IMR-90 (cell line): ENCODE measurements around the gene UNC13C. TPM values are rescaled to one million over a fixed set of nuclear protein-coding genes. Genes with fewer than 3 reads are reported as not detected.

Source experiments
- ATAC-seq: fragments of 200-7000 bp; cut with Tn5 transposase; 2 replicates; pipeline ENCODE4 v1.9.1; 2020; ENCODE audit warnings: low read depth, mild to moderate bottlenecking, moderate library complexity
- BruUV-seq: library from RNA; stranded (reverse); fragments of 400-500 nt; replicated peaks from 2 replicates; lab custom pipeline; 2021; lab: Mats Ljungman, UMichigan
- CTCF ChIA-PET: fragments of 300-600 bp; formaldehyde crosslinking; extraction: SDS; loops from one replicate; lab custom pipeline; 2021; ENCODE audit warnings: antibody characterized with exemption; lab: Yijun Ruan, JAX
- POLR2A ChIA-PET: fragments of 300-600 bp; sonication (Branson Sonifier 250); formaldehyde crosslinking; loops from one replicate; lab custom pipeline; 2022; ENCODE audit warnings: antibody characterized with exemption; ENCODE audit not compliant: unreplicated experiment; lab: Charles Lee
- DNase-seq: peaks from one replicate; pipeline ENCODE4 v3.0.0; 2013
- H2AFZ ChIP-seq: replicated peaks from 2 replicates; pipeline ENCODE3; 2013; ENCODE audit warnings: low read length, mild to moderate bottlenecking; ENCODE audit not compliant: poor library complexity
- H2AK5ac ChIP-seq: 2 replicates; pipeline ENCODE4 v1.6.1; 2013; ENCODE audit warnings: low read depth, low read length, inconsistent platforms
- H2AK9ac ChIP-seq: replicated peaks from 2 replicates; pipeline ENCODE3; 2013; ENCODE audit warnings: mild to moderate bottlenecking, low read depth, low read length, moderate library complexity; ENCODE audit not compliant: poor library complexity
- H2BK120ac ChIP-seq: 2 replicates; pipeline ENCODE4 v1.6.1; 2013; ENCODE audit warnings: low read depth, low read length, inconsistent platforms
- H2BK15ac ChIP-seq: 3 replicates; pipeline ENCODE4 v1.6.1; 2013; ENCODE audit warnings: low read depth, low read length, inconsistent platforms
- H2BK20ac ChIP-seq: 2 replicates; pipeline ENCODE4 v1.6.1; 2013; ENCODE audit warnings: low read depth, mild to moderate bottlenecking, inconsistent platforms, low read length, moderate library complexity
- H2BK5ac ChIP-seq: 2 replicates; pipeline ENCODE4 v1.6.1; 2013; ENCODE audit warnings: mild to moderate bottlenecking, low read depth, low read length, inconsistent platforms; ENCODE audit not compliant: poor library complexity, severe bottlenecking
- H3K14ac ChIP-seq: replicated peaks from 2 replicates; pipeline ENCODE4 v1.6.1; 2013; ENCODE audit warnings: low read depth, low read length, inconsistent platforms
- H3K18ac ChIP-seq: 2 replicates; pipeline ENCODE4 v1.6.1; 2013; ENCODE audit warnings: low read depth, low read length, control low read depth
- H3K23ac ChIP-seq: 2 replicates; pipeline ENCODE4 v1.6.1; 2013; ENCODE audit warnings: low read depth, low read length, inconsistent platforms
- H3K27ac ChIP-seq: 2 replicates; pipeline ENCODE4 v1.5.1; 2013; ENCODE audit warnings: mild to moderate bottlenecking, control low read depth, low read length; ENCODE audit not compliant: insufficient read depth
- H3K27me3 ChIP-seq: 2 replicates; pipeline ENCODE4 v1.6.1; 2013; ENCODE audit warnings: low read length; ENCODE audit not compliant: control insufficient read depth, insufficient read depth
- H3K36me3 ChIP-seq: 2 replicates; pipeline ENCODE4 v1.6.1; 2013; ENCODE audit warnings: low read length, mixed read lengths; ENCODE audit not compliant: control insufficient read depth, insufficient read depth
- H3K4ac ChIP-seq: 2 replicates; pipeline ENCODE4 v1.6.1; 2013; ENCODE audit warnings: low read depth, low read length, inconsistent platforms
- H3K4me1 ChIP-seq: 2 replicates; pipeline ENCODE4 v1.6.1; 2013; ENCODE audit warnings: low read length, mixed read lengths; ENCODE audit not compliant: control insufficient read depth, insufficient read depth
- H3K4me2 ChIP-seq: 2 replicates; pipeline ENCODE4 v1.6.1; 2013; ENCODE audit warnings: low read depth, mild to moderate bottlenecking, control low read depth, low read length, moderate library complexity
- H3K4me3 ChIP-seq: 2 replicates; pipeline ENCODE4 v1.5.1; 2013; ENCODE audit warnings: low read depth, mild to moderate bottlenecking, control low read depth, low read length, moderate library complexity; ENCODE audit not compliant: insufficient read depth
- H3K56ac ChIP-seq: 2 replicates; pipeline ENCODE4 v1.6.1; 2013; ENCODE audit warnings: low read length, inconsistent platforms; ENCODE audit not compliant: insufficient read depth; ENCODE audit errors: extremely low read depth
- H3K79me1 ChIP-seq, 2 experiments: 2 replicates each; pipeline ENCODE4 v1.6.1; 2013; ENCODE audit warnings: low read length in 2 of 2, inconsistent platforms in 1 of 2, low read depth in 1 of 2
- H3K9ac ChIP-seq: 2 replicates; pipeline ENCODE4 v1.6.1; 2013; ENCODE audit warnings: low read depth, low read length, control low read depth
- H3K9me1 ChIP-seq: 2 replicates; pipeline ENCODE4 v1.6.1; 2013; ENCODE audit warnings: low read length, inconsistent platforms; ENCODE audit not compliant: insufficient read depth
- H3K9me3 ChIP-seq: 2 replicates; pipeline ENCODE4 v1.6.1; 2013; ENCODE audit warnings: low read length; ENCODE audit not compliant: control insufficient read depth, insufficient read depth
- H4K20me1 ChIP-seq: 2 replicates; pipeline ENCODE4 v1.6.1; 2013; ENCODE audit warnings: low read length, inconsistent platforms; ENCODE audit not compliant: insufficient read depth
- H4K5ac ChIP-seq: 2 replicates; pipeline ENCODE4 v1.6.1; 2013; ENCODE audit warnings: mild to moderate bottlenecking, low read depth, low read length, control low read depth
- H4K8ac ChIP-seq, 2 experiments: 2 replicates each; pipeline ENCODE4 v1.6.1; 2013; ENCODE audit warnings: low read depth in 2 of 2, low read length in 2 of 2, control low read depth in 1 of 2, inconsistent platforms in 1 of 2
- H4K91ac ChIP-seq: 2 replicates; pipeline ENCODE4 v1.6.1; 2013; ENCODE audit warnings: low read depth, low read length, inconsistent platforms; ENCODE audit not compliant: insufficient read depth
- CEBPB ChIP-seq: IDR thresholded peaks from 2 replicates; pipeline ENCODE4 v1.6.1; 2012; ENCODE audit warnings: low read depth, low read length, improper control_type of control experiment
- WGBS, 2 experiments: methylation state at CpG; one replicate each; pipeline versions ENCODE4 v1.1.5 to v1.1.7; 2013; ENCODE audit warnings: missing lambda C conversion rate in 2 of 2; ENCODE audit not compliant: insufficient read length in 1 of 2; ENCODE audit errors: extremely low coverage in 2 of 2; 5-methylcytosine and 5-hydroxymethylcytosine counted together
- dilution Hi-C: fragments of 300-500 bp; cut with HindIII; formaldehyde crosslinking; loops from one replicate; pipeline ENCODE4 v1.14.3; 2018; ENCODE audit warnings: low sequenced_read_pairs; ENCODE audit not compliant: unreplicated experiment
- in situ Hi-C: fragments of 300-500 bp; cut with MboI; formaldehyde crosslinking; loops from 3 replicates; pipeline ENCODE4 v1.14.3; 2019; ENCODE audit warnings: low sequenced_read_pairs, inconsistent platforms, mixed read lengths
- intact Hi-C: fragments of 100-400 bp; cut with micrococcal nuclease; formaldehyde crosslinking; loops from 2 replicates; pipeline ENCODE4 v1.10.0; 2022
- polyA plus RNA-seq, 3 experiments: library from polyadenylated mRNA; depleted of rRNA; stranded (reverse); fragments of >200 nt; gene quantifications; 2 replicates each; pipeline ENCODE4 v1.2.3, GENCODE V29; 2012; ENCODE audit warnings: low replicate concordance in 1 of 3
- total RNA-seq: library from RNA; depleted of rRNA; stranded (reverse); fragments of >200 nt; gene quantifications from 2 replicates; pipeline ENCODE4 v1.2.3, GENCODE V29; 2012

Gene UNC13C
- total and polyA plus RNA-seq, 2 of the 4 experiments (the other 2 are of a cell fraction) = not detected

DNA sequence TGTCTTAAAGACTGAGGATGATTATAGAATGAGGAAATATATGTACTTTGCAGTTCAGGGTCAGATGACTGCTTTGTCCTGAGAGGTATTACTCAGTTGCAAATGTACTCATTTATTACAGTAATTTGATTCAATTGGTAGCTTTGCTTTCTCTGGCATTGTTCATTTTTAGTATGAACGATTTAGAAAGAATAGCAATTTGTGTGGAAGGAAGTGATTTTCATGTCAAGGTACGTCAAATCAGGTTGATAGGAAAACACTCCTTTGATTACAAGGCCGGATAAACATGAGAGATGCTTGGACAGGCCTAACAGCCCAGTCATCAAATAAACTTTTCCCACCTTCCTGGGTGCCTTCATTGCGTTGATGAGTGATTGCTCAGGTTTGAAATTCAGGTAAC is 53.8 kb downstream of the UNC13C start:
- Histone ChIP-seq H2BK5ac (no peak overlapping the region), H4K20me1 (no peaks in the 10 kb centered on the region), H3K27me3 (no peaks in the 10 kb centered on the region), H4K5ac (no peak overlapping the region), H2AK5ac (no peak overlapping the region), H2BK20ac (no peak overlapping the region), H3K4ac (no peak overlapping the region), H4K91ac (no peak overlapping the region), H3K27ac (no peak overlapping the region), H3K4me2 (no peak overlapping the region), H3K9ac (no peak overlapping the region), H3K18ac (no peak overlapping the region), H3K56ac (no peak overlapping the region), H3K79me1 (no peaks in the 10 kb centered on the region), H3K23ac (no peak overlapping the region), H2AFZ (no peak overlapping the region), H3K14ac (no peak overlapping the region), H3K9me1 (no peaks in the 10 kb centered on the region), H2AK9ac (no peak overlapping the region), H3K4me3 (no peak overlapping the region), H2BK120ac (no peak overlapping the region), H4K8ac (no peak overlapping the region), H3K4me1 (no peaks in the 10 kb centered on the region), H3K36me3 (no peaks in the 10 kb centered on the region), H3K9me3 (peaks cover 7% of the 10 kb centered on the region), H2BK15ac (no peak overlapping the region)
- intact Hi-C loops = no loop called here
- BruUV-seq = no TSS peak
- in situ Hi-C loops = no loop called here
- DNase-seq (no peak), ATAC-seq (no peak)
- CTCF ChIA-PET = no interaction called here
- dilution Hi-C loops = no loop called here
- POLR2A ChIA-PET = no interaction called here
- WGBS, 2 experiments = no CpG with 5 or more reads among the region's 4 CpGs
- no peak for TF ChIP-seq CEBPB
